HEK293 (cell line): ENCODE measurements around the gene BACH2.

Source experiments
- ZNF549 ChIP-seq: fragments of 450-650 bp; IDR thresholded peaks from 2 replicates; pipeline ENCODE4 v1.5.1; 2018; ENCODE audit warnings: missing biosample characterization, missing genetic modification characterization, mild to moderate bottlenecking, inconsistent platforms, moderate library complexity
- TF ChIP-seq, protein P1 (sequence below): fragments of 450-650 bp; formaldehyde crosslinking; IDR thresholded peaks from 2 replicates; pipeline ENCODE4 v1.5.1; 2016; ENCODE audit warnings: missing biosample characterization, missing genetic modification characterization
- TF ChIP-seq, protein P2 (sequence below): fragments of 450-650 bp; formaldehyde crosslinking; IDR thresholded peaks from 2 replicates; pipeline ENCODE4 v1.5.1; 2016; ENCODE audit warnings: missing biosample characterization, missing genetic modification characterization

DNA sequence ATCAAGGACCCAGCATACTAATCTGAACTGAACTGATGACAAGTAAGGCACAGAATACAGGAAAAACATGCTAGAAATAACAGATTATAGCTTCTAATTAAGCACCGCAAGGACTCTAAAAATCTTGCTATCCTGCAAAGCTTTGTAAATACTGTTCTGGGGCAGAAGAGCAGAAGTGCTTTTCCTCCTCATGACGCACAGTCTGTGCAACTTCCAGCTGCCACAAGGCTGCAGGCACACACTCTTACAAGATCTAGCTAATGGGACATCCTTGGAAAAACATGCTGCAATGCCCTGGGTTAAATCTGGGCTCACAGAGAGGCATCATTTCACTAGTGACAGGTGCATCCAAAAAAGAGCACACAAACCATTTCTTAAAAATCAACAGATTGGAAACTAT is 213.8 kb downstream of the BACH2 start:
- TF ChIP-seq, protein P1, sequence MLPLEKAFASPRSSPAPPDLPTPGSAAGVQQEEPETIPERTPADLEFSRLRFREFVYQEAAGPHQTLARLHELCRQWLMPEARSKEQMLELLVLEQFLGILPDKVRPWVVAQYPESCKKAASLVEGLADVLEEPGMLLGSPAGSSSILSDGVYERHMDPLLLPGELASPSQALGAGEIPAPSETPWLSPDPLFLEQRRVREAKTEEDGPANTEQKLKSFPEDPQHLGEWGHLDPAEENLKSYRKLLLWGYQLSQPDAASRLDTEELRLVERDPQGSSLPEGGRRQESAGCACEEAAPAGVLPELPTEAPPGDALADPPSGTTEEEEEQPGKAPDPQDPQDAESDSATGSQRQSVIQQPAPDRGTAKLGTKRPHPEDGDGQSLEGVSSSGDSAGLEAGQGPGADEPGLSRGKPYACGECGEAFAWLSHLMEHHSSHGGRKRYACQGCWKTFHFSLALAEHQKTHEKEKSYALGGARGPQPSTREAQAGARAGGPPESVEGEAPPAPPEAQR = no peak
- TF ChIP-seq, protein P2, sequence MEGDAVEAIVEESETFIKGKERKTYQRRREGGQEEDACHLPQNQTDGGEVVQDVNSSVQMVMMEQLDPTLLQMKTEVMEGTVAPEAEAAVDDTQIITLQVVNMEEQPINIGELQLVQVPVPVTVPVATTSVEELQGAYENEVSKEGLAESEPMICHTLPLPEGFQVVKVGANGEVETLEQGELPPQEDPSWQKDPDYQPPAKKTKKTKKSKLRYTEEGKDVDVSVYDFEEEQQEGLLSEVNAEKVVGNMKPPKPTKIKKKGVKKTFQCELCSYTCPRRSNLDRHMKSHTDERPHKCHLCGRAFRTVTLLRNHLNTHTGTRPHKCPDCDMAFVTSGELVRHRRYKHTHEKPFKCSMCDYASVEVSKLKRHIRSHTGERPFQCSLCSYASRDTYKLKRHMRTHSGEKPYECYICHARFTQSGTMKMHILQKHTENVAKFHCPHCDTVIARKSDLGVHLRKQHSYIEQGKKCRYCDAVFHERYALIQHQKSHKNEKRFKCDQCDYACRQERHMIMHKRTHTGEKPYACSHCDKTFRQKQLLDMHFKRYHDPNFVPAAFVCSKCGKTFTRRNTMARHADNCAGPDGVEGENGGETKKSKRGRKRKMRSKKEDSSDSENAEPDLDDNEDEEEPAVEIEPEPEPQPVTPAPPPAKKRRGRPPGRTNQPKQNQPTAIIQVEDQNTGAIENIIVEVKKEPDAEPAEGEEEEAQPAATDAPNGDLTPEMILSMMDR (tag by site-specific recombination) = no peak
- TF ChIP-seq ZNF549 (tag by site-specific recombination) = no peak
